Astrocyte of the hippocampus (primary cell): ENCODE measurements around the gene TRPM7.
"Not testable (repeated sequence)": the region's sequence is repeated elsewhere in the genome, so short reads cannot be mapped to it uniquely, and the experiment has no call there.

Experiments used
- DNase-seq: peaks from one replicate; pipeline ENCODE4 v3.0.0; 2011; ENCODE audit warnings: low read depth, low spot score

Gene TRPM7

GRCh38 chr15:50665938-50666337, 20.7 kb downstream of the TRPM7 start:
- DNase-seq, result no peak

- DNase-seq, result no peak
Observed at GRCh38 chr15:50655555-50655954, 31.0 kb downstream of the TRPM7 start.

- DNase-seq, result no peak
Observed at GRCh38 chr15:50653156-50653743, 33.3 kb downstream of the TRPM7 start.

- DNase-seq, result no peak
Observed at GRCh38 chr15:50652671-50653070, 33.9 kb downstream of the TRPM7 start.

GRCh38 chr15:50641318-50641717, 45.3 kb downstream of the TRPM7 start:
- no peak for DNase-seq

DNA sequence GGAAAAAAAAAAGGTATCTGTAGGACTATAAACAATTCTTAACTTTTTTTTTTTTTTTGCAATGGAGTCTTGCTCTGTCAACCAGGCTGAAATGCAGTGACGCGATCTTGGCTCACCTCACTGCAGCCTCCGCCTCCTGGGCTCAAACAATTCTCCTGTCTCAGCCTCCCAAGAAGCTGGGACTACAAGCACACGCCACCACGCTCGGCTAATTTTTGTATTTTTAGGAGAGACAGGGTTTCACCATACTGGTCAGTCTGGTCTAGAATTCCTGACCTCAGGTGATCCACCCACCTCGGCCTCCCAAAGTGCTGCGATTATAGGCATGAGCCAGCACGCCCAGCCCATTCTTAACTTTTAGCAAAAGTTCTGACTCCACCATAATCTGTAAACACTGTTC, 50.5 kb downstream of the TRPM7 start:
- no peak for DNase-seq

- no peak for DNase-seq
Observed at GRCh38 chr15:50633653-50634052, 52.9 kb downstream of the TRPM7 start.

DNA sequence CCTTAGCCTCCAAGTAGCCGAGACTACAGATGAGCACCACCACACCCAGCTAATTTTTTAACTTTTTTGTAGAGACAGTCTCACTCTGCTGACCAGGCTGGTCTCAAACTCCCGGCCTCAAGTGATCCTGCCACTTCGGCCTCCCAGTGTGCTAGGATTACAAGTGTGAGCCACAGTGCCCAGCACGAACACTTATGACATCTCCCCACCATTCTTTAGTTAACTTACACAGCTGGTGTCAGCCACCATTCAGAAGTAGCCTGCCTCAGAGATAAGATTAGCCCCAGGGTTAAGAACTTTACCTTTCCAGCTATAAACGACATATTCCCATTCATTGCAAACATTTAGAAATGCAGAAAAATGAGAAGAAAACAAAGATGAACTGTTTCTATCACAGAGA, 58.2 kb downstream of the TRPM7 start:
- no peak for DNase-seq

DNA sequence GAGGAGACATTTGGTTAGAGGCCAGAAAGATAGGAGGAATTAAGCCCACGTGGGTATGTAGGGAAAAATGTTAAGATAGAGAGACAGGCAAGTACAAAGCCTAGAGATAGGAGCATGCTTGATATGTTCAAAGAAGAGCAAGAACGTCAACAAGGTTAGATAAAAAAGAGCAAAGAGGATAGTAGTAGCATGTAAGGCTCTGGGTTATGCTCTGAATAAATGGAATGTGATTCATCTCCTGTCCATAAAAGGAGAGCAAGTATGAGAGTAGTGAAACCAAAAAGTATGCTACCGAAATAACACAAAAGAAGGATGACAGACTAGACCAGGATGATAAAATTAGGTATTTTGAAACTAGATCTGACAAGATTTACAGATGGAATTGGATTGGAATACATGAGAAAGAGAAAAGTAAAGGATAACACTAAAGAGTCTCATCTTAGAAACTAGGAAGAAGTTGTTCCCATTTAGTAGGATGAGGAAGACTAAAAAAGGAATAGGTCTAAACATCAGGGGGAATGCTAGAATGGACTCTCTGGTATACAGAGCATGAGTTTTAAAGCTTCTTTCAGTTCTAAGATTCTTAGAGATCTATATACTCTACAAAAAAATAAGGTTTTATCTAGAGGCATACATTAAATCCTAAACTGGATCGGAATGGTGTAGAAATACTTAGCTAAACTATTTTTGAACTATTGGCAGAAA, 59.1 kb downstream of the TRPM7 start:
- peak; percentile 16 for DNase-seq

GRCh38 chr15:50624616-50625168, 61.9 kb downstream of the TRPM7 start:
- DNase-seq, result no peak

DNA sequence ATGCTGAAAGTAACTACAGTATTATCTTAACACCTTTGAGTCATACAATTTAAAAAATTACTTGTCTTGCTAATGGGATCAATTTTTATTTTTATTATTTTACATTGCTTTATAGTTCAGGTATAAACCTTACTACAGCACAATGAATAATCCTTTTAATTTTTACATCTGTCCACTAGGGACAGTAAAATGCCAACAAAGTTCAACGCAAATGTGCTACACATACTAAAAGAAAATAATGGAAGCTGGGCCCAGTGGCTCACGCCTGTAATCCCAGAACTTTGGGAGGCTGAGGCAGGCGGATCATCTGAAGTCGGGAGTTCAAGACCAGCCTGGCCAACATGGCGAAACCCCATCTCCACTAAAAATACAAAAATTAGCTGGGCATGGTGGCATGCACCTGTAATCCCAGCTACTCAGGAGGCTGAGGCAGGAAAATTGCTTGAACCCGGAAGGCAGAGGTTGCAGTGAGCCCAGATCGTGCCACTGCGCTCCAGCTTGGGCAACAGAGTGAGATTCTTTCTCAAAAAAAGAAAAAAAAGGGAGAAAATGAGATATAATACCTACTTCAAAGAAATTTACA, 64.1 kb downstream of the TRPM7 start:
- peak; percentile 6 for DNase-seq

GRCh38 chr15:50616960-50617359, 69.6 kb downstream of the TRPM7 start:
- not testable (repeated sequence) for DNase-seq

- not testable (repeated sequence) for DNase-seq
Observed at GRCh38 chr15:50616554-50616953, 70.0 kb downstream of the TRPM7 start.

DNA sequence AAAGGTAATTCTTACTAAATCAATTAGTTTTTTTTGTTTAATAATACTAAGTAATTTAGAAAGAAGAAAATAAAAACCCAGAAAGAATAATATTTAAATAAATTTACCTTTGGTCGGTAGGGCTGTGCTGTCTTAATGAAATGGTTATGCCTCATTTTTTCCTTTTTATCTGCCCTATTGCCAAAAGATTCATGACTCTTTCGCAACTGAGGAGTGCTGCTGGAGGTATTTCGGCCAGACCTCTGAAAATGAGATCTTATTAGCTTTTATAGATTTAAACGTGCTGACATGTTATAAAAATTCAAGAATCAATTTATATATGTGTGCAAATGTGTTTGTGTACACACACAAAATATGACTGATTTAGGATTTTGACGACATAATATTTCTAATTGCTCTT, 73.0 kb downstream of the TRPM7 start:
- DNase-seq, result no peak

DNA sequence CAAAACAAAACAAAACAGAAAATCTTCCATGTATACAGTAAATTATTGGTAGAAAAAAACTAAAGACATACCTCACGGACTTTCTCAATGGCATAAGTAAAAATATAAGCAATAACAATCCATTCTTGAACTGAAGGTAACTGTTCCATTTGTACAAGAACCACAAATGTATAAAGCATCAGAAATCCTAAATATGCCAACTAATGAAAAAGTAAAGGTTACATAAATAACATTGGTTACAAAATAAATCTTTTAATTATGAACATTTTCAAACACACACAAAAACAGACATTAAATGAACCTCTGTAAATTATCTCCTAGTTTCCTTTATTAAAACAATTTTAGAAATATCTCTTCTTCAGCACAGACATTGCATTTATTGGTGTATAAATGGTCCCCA, 79.5 kb downstream of the TRPM7 start:
- DNase-seq, result no peak

GRCh38 chr15:50605462-50605861, 81.1 kb downstream of the TRPM7 start:
- DNase-seq, result no peak

DNA sequence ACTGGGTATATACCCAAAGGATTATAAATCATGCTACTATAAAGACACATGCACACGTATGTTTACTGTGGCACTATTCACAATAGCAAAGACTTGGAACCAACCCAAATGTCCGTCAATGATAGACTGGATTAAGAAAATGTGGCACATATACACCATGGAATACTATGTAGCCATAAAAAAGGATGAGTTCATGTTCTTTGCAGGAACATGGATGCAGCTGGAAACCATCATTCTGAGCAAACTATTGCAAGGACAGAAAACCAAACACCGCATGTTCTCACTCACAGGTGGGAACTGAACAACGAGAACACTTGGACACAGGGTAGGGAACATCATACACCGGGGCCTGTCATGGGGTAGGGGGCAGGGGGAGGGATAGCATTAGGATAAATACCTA, 84.6 kb downstream of the TRPM7 start:
- not testable (repeated sequence) for DNase-seq

GRCh38 chr15:50594311-50594710, 92.3 kb downstream of the TRPM7 start:
- DNase-seq, result no peak

DNA sequence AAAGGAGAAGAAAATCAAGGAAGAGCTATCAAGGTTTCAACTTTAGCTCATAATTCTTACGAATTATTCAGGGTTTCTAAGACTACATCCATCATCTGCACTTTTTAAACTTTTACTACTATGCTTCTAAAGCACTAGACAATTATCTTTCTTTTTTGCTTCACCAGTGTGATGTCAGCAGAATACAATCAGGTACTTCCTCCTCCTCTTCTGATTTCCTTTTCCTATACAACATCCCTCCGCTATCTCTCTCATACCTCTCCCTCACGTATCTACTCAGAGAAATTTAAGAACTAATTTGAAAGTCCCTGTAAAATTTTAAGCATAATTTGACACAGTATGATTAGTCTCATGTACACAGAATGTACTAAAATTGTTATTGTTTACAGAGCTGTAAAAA, 92.8 kb downstream of the TRPM7 start:
- DNase-seq, result no peak

DNA sequence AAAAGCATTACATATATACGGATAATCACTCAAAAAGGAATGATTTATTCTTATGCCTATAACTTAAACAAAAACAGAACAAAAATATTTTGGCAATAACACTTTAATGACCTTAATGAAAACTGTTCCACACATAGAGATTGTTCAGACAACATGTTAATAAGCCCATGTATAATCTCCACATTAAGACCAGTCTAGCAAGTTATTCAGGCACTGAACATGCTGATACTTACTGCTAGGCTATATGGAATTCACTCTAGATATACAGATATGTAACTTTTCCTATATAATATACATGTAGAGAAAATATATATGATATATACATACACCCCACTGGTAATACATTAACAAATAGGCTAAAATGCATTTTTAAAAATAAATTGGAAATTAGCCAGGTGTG, 96.3 kb downstream of the TRPM7 start:
- no peak for DNase-seq

DNA sequence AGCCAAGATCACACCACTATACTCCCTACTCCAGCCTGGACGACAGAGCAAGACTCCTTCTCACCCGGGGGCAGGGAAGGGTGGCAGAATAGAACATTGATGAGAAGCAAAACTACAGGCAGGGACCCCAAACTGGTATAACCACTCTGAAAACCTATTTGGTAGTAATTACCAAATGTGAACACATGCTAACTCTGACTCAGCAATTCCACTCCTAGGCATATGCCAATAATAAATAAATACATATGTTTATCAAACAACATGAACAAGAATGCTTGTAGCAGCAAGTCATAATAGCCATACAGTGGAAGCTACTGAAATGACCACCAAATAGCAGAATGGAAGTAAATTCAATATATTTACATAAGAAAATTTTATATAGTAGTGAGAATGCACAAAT, 109.1 kb downstream of the TRPM7 start:
- DNase-seq, result no peak

DNA sequence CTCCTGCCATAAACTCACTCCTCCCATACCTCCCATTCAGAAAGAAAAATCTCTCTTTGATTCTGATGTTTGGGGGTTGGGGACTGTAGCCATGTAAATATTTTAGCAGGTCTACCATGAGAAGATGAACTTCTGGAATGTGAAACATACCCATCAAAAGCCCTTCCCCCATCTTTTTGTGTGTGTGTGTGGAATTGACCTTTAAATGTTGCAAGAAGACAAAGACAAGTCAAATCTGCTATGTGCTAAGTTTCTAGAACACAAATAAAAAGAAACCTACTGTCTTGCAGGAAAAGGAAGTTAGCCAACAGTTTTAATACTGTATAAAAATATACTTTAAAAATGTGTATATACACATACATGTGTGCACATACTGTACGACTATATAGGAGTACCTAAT, 110.4 kb downstream of the TRPM7 start:
- DNase-seq, result no peak

- DNase-seq, result not testable (repeated sequence)
Observed at GRCh38 chr15:50573842-50574241, 112.8 kb downstream of the TRPM7 start.
